Muscle of arm (tissue), 12 donors: Measurements from ENCODE around the gene HTR3D. TPM values are rescaled to one million over a fixed set of nuclear protein-coding genes. Genes with fewer than 3 reads are reported as not detected.
"Not testable (repeated sequence)": the region's sequence is repeated elsewhere in the genome, so short reads cannot be mapped to it uniquely, and the experiment has no call there.

Experiments used
- DNase-seq: peaks from one replicate; pipeline ENCODE4 v3.0.0-alpha.2; 2013
- polyA plus RNA-seq, 12 donors: library from polyadenylated mRNA; unstranded; fragments of 120-200 nt; gene quantifications; one replicate each; pipeline ENCODE4 v1.2.1, GENCODE V29; 2013; ENCODE audit not compliant: insufficient read length in 12 of 12

HTR3D gene
- polyA plus RNA-seq, 12 donors: not detected

- DNase-seq: no peak
Measured at GRCh38 chr3:184015381-184016019, 16.0 kb upstream of the HTR3D start.

GRCh38 chr3:184016169-184016570, 15.4 kb upstream of the HTR3D start:
- DNase-seq: no peak

GRCh38 chr3:184016811-184017671, 14.5 kb upstream of the HTR3D start:
- DNase-seq: peak; percentile 52

GRCh38 chr3:184017672-184018423, 13.7 kb upstream of the HTR3D start, which contains the start of gene ABCC5:
Gene ABCC5 (minus strand): TSS chr3:184017884. CDS start chr3:184014392, 3,492 bp downstream.
- peak; percentile 94 for DNase-seq

GRCh38 chr3:184018424-184018973, 13.0 kb upstream of the HTR3D start:
- no peak for DNase-seq

- no peak for DNase-seq
Measured at GRCh38 chr3:184022323-184022722, 9.2 kb upstream of the HTR3D start.

GRCh38 chr3:184025256-184025655, 6.3 kb upstream of the HTR3D start:
- not testable (repeated sequence) for DNase-seq

- not testable (repeated sequence) for DNase-seq
Measured at GRCh38 chr3:184028275-184028890, 3.2 kb upstream of the HTR3D start.

- DNase-seq: no peak
Measured at GRCh38 chr3:184029443-184029842, 2.1 kb upstream of the HTR3D start.

- DNase-seq: no peak
Measured at GRCh38 chr3:184030536-184030935, 1.0 kb upstream of the HTR3D start.

- no peak for DNase-seq
Measured at GRCh38 chr3:184037816-184038215, 6.3 kb downstream of the HTR3D start.

- DNase-seq: not testable (repeated sequence)
Measured at GRCh38 chr3:184038307-184038706, 6.8 kb downstream of the HTR3D start.

GRCh38 chr3:184039414-184039813, 7.9 kb downstream of the HTR3D start:
- no peak for DNase-seq

- DNase-seq: no peak
Measured at GRCh38 chr3:184040010-184040409, 8.5 kb downstream of the HTR3D start.

- DNase-seq: no peak
Measured at GRCh38 chr3:184042617-184043016, 11.1 kb downstream of the HTR3D start.

- no peak for DNase-seq
Measured at GRCh38 chr3:184045995-184046394, 14.5 kb downstream of the HTR3D start.

- DNase-seq: no peak
Measured at GRCh38 chr3:184050217-184050847, 18.8 kb downstream of the HTR3D start.

- DNase-seq: no peak
Measured at GRCh38 chr3:184052767-184053166, 21.2 kb downstream of the HTR3D start, which contains the start of gene HTR3C. Gene HTR3C (plus strand): TSS chr3:184053047. CDS start chr3:184053081, 34 bp downstream.

- DNase-seq: no peak
Measured at GRCh38 chr3:184058029-184058428, 26.5 kb downstream of the HTR3D start.

GRCh38 chr3:184059424-184059823, 27.9 kb downstream of the HTR3D start:
- DNase-seq: no peak

- DNase-seq: no peak
Measured at GRCh38 chr3:184062637-184063036, 31.1 kb downstream of the HTR3D start.
